ENCODE results near the gene DNAJC6.
"Not testable (repeated sequence)": the region's sequence is repeated elsewhere in the genome, so short reads cannot be mapped to it uniquely, and the experiment has no call there.

The DNAJC6 gene

GRCh38 chr1:65278376-65279069, 30.8 kb upstream of the DNAJC6 start:
- TF ChIP-seq, protein P1, sequence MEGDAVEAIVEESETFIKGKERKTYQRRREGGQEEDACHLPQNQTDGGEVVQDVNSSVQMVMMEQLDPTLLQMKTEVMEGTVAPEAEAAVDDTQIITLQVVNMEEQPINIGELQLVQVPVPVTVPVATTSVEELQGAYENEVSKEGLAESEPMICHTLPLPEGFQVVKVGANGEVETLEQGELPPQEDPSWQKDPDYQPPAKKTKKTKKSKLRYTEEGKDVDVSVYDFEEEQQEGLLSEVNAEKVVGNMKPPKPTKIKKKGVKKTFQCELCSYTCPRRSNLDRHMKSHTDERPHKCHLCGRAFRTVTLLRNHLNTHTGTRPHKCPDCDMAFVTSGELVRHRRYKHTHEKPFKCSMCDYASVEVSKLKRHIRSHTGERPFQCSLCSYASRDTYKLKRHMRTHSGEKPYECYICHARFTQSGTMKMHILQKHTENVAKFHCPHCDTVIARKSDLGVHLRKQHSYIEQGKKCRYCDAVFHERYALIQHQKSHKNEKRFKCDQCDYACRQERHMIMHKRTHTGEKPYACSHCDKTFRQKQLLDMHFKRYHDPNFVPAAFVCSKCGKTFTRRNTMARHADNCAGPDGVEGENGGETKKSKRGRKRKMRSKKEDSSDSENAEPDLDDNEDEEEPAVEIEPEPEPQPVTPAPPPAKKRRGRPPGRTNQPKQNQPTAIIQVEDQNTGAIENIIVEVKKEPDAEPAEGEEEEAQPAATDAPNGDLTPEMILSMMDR (IDR thresholded peaks at IDR 0.05; ENCODE audit: extremely low read depth, missing control alignments): no peak
- no peak for DNase-seq (ENCODE audit: low spot score)

DNA sequence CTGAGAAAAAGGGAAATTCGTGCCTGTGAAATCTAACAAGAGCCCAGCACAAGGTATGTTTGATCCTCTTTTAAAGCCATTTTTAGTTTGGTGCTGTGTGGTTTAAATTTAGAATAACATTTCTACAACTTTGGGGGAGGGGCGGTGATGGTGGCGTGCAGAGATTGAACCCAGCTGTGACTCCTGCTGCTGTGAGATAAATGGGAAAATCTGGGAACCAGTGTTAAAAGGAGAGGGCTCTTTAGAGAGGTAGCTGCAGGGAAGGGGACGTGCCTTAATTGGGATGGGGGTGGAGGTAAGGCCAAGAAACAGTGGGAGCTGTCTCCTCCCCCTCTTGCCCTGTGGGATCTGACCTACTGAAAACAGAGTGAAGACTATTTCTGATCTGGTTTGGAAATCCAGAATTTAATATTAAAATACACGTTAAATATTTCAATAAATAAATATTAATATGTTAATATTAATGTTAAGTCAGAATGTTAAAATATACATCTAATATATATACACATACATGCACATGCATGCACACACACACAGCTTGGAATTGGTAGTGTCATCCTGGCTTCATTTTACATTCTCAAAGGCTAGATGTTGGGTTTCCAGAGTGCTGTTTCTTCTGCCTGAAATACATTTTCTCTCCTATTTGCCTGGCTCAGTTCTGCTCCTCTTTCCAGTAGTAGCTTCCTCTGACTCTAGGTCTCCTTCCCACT, 30.1 kb upstream of the DNAJC6 start:
- no peak for DNase-seq (ENCODE audit: low spot score)

GRCh38 chr1:65281846-65282245, 27.5 kb upstream of the DNAJC6 start:
- TF ChIP-seq, protein P1 (IDR thresholded peaks at IDR 0.05; ENCODE audit: extremely low read depth, missing control alignments): no peak
- no peak for DNase-seq (ENCODE audit: low spot score)

More for the DNA sequence above, 30.1 kb upstream of the DNAJC6 start:
- TF ChIP-seq, protein P1 (IDR thresholded peaks at IDR 0.05; ENCODE audit: extremely low read depth, missing control alignments): no peak

DNA sequence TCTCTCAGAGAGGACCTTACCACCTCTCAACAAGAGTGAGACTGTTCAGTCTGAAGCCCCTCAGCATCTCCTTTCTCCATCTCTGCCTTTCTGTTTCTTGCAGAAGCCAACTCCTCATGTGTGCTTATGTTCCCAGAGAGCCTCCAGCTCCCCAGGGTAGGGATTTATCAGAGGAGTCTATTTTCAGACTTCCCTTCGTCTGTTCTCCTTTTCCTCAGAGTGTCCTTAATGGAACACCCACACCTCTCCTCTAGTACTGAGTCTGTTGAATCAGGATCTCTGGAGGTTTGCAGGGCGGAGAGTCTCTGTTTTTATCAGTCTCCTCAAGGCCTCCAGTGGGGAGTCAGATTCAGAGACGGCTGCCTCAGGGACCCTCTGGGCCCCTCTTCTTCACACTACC, 25.1 kb upstream of the DNAJC6 start:
- no peak for DNase-seq (ENCODE audit: low spot score)
- TF ChIP-seq, protein P1 (IDR thresholded peaks at IDR 0.05; ENCODE audit: extremely low read depth, missing control alignments): no peak

GRCh38 chr1:65289449-65289848, 19.9 kb upstream of the DNAJC6 start:
- no peak for DNase-seq (ENCODE audit: low spot score)
- TF ChIP-seq, protein P1 (IDR thresholded peaks at IDR 0.05; ENCODE audit: extremely low read depth, missing control alignments): no peak

DNA sequence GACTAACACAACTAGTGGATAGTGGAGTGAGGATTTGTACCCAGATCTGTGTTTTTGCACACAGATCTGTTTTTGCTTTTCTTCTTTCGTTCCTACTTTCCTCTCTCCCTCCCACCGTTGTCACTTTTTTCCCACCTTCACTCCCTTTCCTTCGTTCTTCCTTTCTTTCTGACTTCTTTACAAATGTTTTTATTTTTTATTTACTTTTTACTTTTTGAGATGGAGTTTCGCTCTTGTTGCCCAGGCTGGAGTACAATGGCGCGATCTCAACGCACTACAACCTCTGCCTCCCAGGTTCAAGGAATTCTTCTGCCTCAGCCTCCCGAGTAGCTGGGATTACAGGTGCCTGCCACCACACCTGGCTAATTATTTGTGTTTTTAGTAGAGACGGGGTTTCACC, 17.5 kb upstream of the DNAJC6 start:
- DNase-seq (ENCODE audit: low spot score): not testable (repeated sequence)

- TF ChIP-seq, protein P1 (IDR thresholded peaks at IDR 0.05; ENCODE audit: extremely low read depth, missing control alignments): no peak
- DNase-seq (ENCODE audit: low spot score): no peak
Observed at GRCh38 chr1:65292861-65293593, 16.3 kb upstream of the DNAJC6 start.
